Activated CD4-positive, alpha-beta T cell treated with anti-CD3 and anti-CD28 coated beads, Interleukin-2, amount 50 U/mL, for 1 hour (primary cell): ENCODE measurements around the gene SSRP1.

ENCODE experiments used
- DNase-seq: peaks from one replicate; pipeline ENCODE4 v3.0.0-alpha.2; 2020

SSRP1 gene

GRCh38 chr11:57313788-57314135 is 21.9 kb downstream of the SSRP1 start:
- no peak for DNase-seq

GRCh38 chr11:57313071-57313787 is 22.5 kb downstream of the SSRP1 start:
- no peak for DNase-seq

GRCh38 chr11:57312511-57313021 is 23.1 kb downstream of the SSRP1 start:
- DNase-seq = no peak

- peak; percentile 30 for DNase-seq
Observed at GRCh38 chr11:57311109-57311936, 24.4 kb downstream of the SSRP1 start.

GRCh38 chr11:57310630-57311086 is 25.0 kb downstream of the SSRP1 start:
- no peak for DNase-seq

- DNase-seq = no peak
Observed at GRCh38 chr11:57310091-57310490, 25.6 kb downstream of the SSRP1 start.

- DNase-seq = no peak
Observed at GRCh38 chr11:57309106-57310059, 26.3 kb downstream of the SSRP1 start.

GRCh38 chr11:57308426-57309060 is 27.1 kb downstream of the SSRP1 start:
- DNase-seq = no peak

- DNase-seq = no peak
Observed at GRCh38 chr11:57307666-57308270, 27.9 kb downstream of the SSRP1 start.

- no peak for DNase-seq
Observed at GRCh38 chr11:57306940-57307565, 28.6 kb downstream of the SSRP1 start.

GRCh38 chr11:57306161-57306876 is 29.4 kb downstream of the SSRP1 start:
- DNase-seq = no peak

- DNase-seq = no peak
Observed at GRCh38 chr11:57305523-57305922, 30.2 kb downstream of the SSRP1 start.

GRCh38 chr11:57303990-57304579 is 31.6 kb downstream of the SSRP1 start:
- no peak for DNase-seq

GRCh38 chr11:57303280-57303989 is 32.3 kb downstream of the SSRP1 start:
- no peak for DNase-seq

- no peak for DNase-seq
Observed at GRCh38 chr11:57302489-57302888, 33.2 kb downstream of the SSRP1 start.

GRCh38 chr11:57301711-57302423 is 33.8 kb downstream of the SSRP1 start:
- no peak for DNase-seq

- DNase-seq = no peak
Observed at GRCh38 chr11:57300785-57301184, 34.9 kb downstream of the SSRP1 start.

GRCh38 chr11:57299150-57299737 is 36.4 kb downstream of the SSRP1 start:
- DNase-seq = no peak

GRCh38 chr11:57297221-57297620 is 38.5 kb downstream of the SSRP1 start:
- DNase-seq = no peak
